Mesothelial cell of epicardium (in vitro differentiated cells): ENCODE measurements around the gene ALDOA. TPM values are rescaled to one million over a fixed set of nuclear protein-coding genes. Genes with fewer than 3 reads are reported as not detected.

Experiments used
- DNase-seq, 2 experiments: peaks; one replicate each; pipeline ENCODE4 v3.0.0; 2021; ENCODE audit warnings: low spot score in 2 of 2; ENCODE audit not compliant: unreplicated experiment in 2 of 2
- H3K27ac Mint-ChIP-seq: 2 replicates; pipeline ENCODE4 v1.8.0; 2021; ENCODE audit warnings: mixed read lengths
- H3K27me3 Mint-ChIP-seq: 2 replicates; pipeline ENCODE4 v1.8.0; 2021; ENCODE audit warnings: low read depth, mixed read lengths
- H3K36me3 Mint-ChIP-seq: 2 replicates; pipeline ENCODE4 v1.8.0; 2021; ENCODE audit warnings: mixed read lengths
- H3K4me1 Mint-ChIP-seq: 2 replicates; pipeline ENCODE4 v1.8.0; 2021; ENCODE audit warnings: mixed read lengths
- H3K4me3 Mint-ChIP-seq: 2 replicates; pipeline ENCODE4 v1.8.0; 2021; ENCODE audit warnings: mild to moderate bottlenecking, moderate library complexity, mixed read lengths
- H3K9me3 Mint-ChIP-seq: 2 replicates; pipeline ENCODE4 v1.8.0; 2021; ENCODE audit warnings: mixed read lengths
- CTCF ChIP-seq: fragments of 200-600 bp; sonication (generic); IDR thresholded peaks from one replicate; pipeline ENCODE4 v1.5.0; 2021; ENCODE audit warnings: antibody characterized with exemption; ENCODE audit not compliant: unreplicated experiment
- total RNA-seq: library from RNA; stranded (reverse); gene quantifications from 3 replicates; pipeline ENCODE4 v1.2.1, GENCODE V29; 2021

ALDOA gene
- total RNA-seq, 1 donor from 2014 or later = 618 TPM

- peak overlapping the region; percentile 99 for H3K27ac Mint-ChIP-seq
- no peaks in the 10 kb centered on the region for H3K9me3 Mint-ChIP-seq
- H3K36me3 Mint-ChIP-seq = peaks cover 11% of the 10 kb centered on the region
- H3K4me3 Mint-ChIP-seq = peak overlapping the region; percentile 87
- TF ChIP-seq CTCF = no peak
- H3K4me1 Mint-ChIP-seq = peaks cover 43% of the 10 kb centered on the region
- H3K27me3 Mint-ChIP-seq = no peaks in the 10 kb centered on the region
- peak in 1 of 2 experiments; percentile 55 for DNase-seq
Observed at GRCh38 chr16:30063893-30064728, 1.4 kb upstream of the ALDOA start.

GRCh38 chr16:30064729-30065101, 845 bp upstream of the ALDOA start:
- DNase-seq = no peak
- Mint-ChIP-seq H3K36me3 (peaks cover 16% of the 10 kb centered on the region), H3K27ac (peak overlapping the region; percentile 99), H3K4me3 (peak overlapping the region; percentile 87), H3K27me3 (no peaks in the 10 kb centered on the region), H3K9me3 (no peaks in the 10 kb centered on the region), H3K4me1 (peaks cover 48% of the 10 kb centered on the region)
- TF ChIP-seq CTCF = no peak

- Mint-ChIP-seq H3K4me3 (peak overlapping the region; percentile 87), H3K27me3 (no peaks in the 10 kb centered on the region), H3K9me3 (no peaks in the 10 kb centered on the region), H3K27ac (peak overlapping the region; percentile 99), H3K4me1 (peaks cover 45% of the 10 kb centered on the region), H3K36me3 (peaks cover 22% of the 10 kb centered on the region)
- no peak for TF ChIP-seq CTCF
- peak in 1 of 2 experiments; percentile 65 for DNase-seq
Observed at GRCh38 chr16:30065943-30066760, 592 bp downstream of the ALDOA start.

- DNase-seq = no peak
- peaks cover 27% of the 10 kb centered on the region for H3K36me3 Mint-ChIP-seq
Observed at GRCh38 chr16:30066761-30067583, 1.4 kb downstream of the ALDOA start.

More at GRCh38 chr16:30066761-30067583, 1.4 kb downstream of the ALDOA start:
- Mint-ChIP-seq H3K4me3 (peak overlapping the region; percentile 87), H3K27me3 (no peaks in the 10 kb centered on the region), H3K9me3 (no peaks in the 10 kb centered on the region), H3K4me1 (peaks cover 43% of the 10 kb centered on the region), H3K27ac (peak overlapping the region; percentile 99)
- no peak for TF ChIP-seq CTCF
